SK-N-SH (cell line): ENCODE data around the gene FLAD1. TPM values are rescaled to one million over a fixed set of nuclear protein-coding genes. Genes with fewer than 3 reads are reported as not detected.

Experiments
- CTCF ChIA-PET: fragments of 300-600, 350-600 bp; formaldehyde crosslinking; extraction: SDS; loops from one replicate; lab custom pipeline; 2021; lab: Yijun Ruan, JAX
- POLR2A ChIA-PET: fragments of 350-600 bp; sonication (Branson Sonifier 250); formaldehyde crosslinking; extraction: SDS; loops from one replicate; lab custom pipeline; 2020; ENCODE audit warnings: antibody characterized with exemption, inconsistent platforms; lab: Yijun Ruan, JAX
- DNase-seq: peaks from one replicate; pipeline ENCODE4 v3.0.0; 2012
- H2AFZ ChIP-seq: fragments of 200-600 bp; sonication (generic); 2 replicates; pipeline ENCODE4 v1.8.1; 2016; ENCODE audit warnings: antibody characterized with exemption, mild to moderate bottlenecking, low read depth
- H3F3A ChIP-seq: fragments of 200-600 bp; sonication (generic); replicated peaks from 2 replicates; pipeline ENCODE3; 2016; ENCODE audit warnings: antibody characterized with exemption, mild to moderate bottlenecking; ENCODE audit not compliant: insufficient read depth
- H3K27ac ChIP-seq, 2 experiments: fragments of 200-500 bp in 1 of 2; fragments of 200-600 bp in 1 of 2; sonication (Bioruptor generic) in 1 of 2; sonication (generic), shearing (Covaris generic) in 1 of 2; 2 replicates each; pipeline versions ENCODE4 v1.5.1 to v1.6.1; 2014 to 2016; ENCODE audit warnings: low read depth in 2 of 2, inconsistent platforms in 1 of 2, low read length in 1 of 2, mild to moderate bottlenecking in 1 of 2, mixed read lengths in 1 of 2
- H3K27me3 ChIP-seq: fragments of 200-600 bp; sonication (generic), shearing (Covaris generic); 2 replicates; pipeline ENCODE4 v1.6.1; 2016; ENCODE audit warnings: mixed run types; ENCODE audit not compliant: insufficient read depth
- H3K36me3 ChIP-seq, 2 experiments: fragments of 200-500 bp in 1 of 2; fragments of 200-600 bp in 1 of 2; sonication (Bioruptor generic) in 1 of 2; sonication (generic) in 1 of 2; replicated peaks in 1 of 2; 2 replicates each; pipeline versions ENCODE3 to v1.5.1; 2014 to 2016; ENCODE audit warnings: low read length in 1 of 2, mild to moderate bottlenecking in 1 of 2; ENCODE audit not compliant: insufficient read depth in 2 of 2, control insufficient read depth in 1 of 2
- H3K4me1 ChIP-seq, 2 experiments: fragments of 200-500 bp in 1 of 2; fragments of 200-600 bp in 1 of 2; sonication (Bioruptor generic) in 1 of 2; sonication (generic), shearing (Covaris generic) in 1 of 2; 2 replicates each; pipeline versions ENCODE4 v1.5.1 to v1.6.1; 2014 to 2016; ENCODE audit warnings: low read depth in 1 of 2, low read length in 1 of 2, mixed run types in 1 of 2; ENCODE audit not compliant: insufficient read depth in 2 of 2, control insufficient read depth in 1 of 2
- H3K4me2 ChIP-seq: fragments of 200-600 bp; sonication (generic), shearing (Covaris generic); 2 replicates; pipeline ENCODE4 v1.6.1; 2017; ENCODE audit warnings: mixed run types
- H3K4me3 ChIP-seq, 2 experiments: fragments of 200-500 bp in 1 of 2; fragments of 200-600 bp in 1 of 2; sonication (Bioruptor generic) in 1 of 2; sonication (generic), shearing (Covaris generic) in 1 of 2; 2 replicates each; pipeline versions ENCODE4 v1.5.1 to v1.8.1; 2014 to 2016; ENCODE audit warnings: low read depth in 2 of 2, inconsistent platforms in 1 of 2, low read length in 1 of 2, mild to moderate bottlenecking in 1 of 2, mixed read lengths in 1 of 2, moderate library complexity in 1 of 2
- H3K79me2 ChIP-seq: fragments of 200-600 bp; sonication (generic); 2 replicates; pipeline ENCODE4 v1.8.1; 2017; ENCODE audit warnings: mild to moderate bottlenecking; ENCODE audit not compliant: insufficient read depth
- H3K9ac ChIP-seq: fragments of 200-600 bp; sonication (generic); 2 replicates; pipeline ENCODE4 v1.6.1; 2017; ENCODE audit warnings: mixed run types
- H3K9me2 ChIP-seq: fragments of 200-600 bp; sonication (generic); 2 replicates; pipeline ENCODE4 v1.6.1; 2017; ENCODE audit warnings: mixed run types
- H3K9me3 ChIP-seq: fragments of 200-600 bp; sonication (generic); 2 replicates; pipeline ENCODE4 v1.6.1; 2017; ENCODE audit warnings: mixed run types, mild to moderate bottlenecking, moderate library complexity
- H4K20me1 ChIP-seq: fragments of 200-600 bp; sonication (generic); 2 replicates; pipeline ENCODE4 v1.6.1; 2017; ENCODE audit warnings: mild to moderate bottlenecking, mixed run types; ENCODE audit not compliant: insufficient read depth
- CHD2 ChIP-seq: fragments of 150-350 bp; IDR thresholded peaks from 2 replicates; pipeline ENCODE4 v1.6.1; 2018; ENCODE audit warnings: low read length; ENCODE audit not compliant: partially characterized antibody
- EP300 ChIP-seq, 2 experiments: IDR thresholded peaks; 2 replicates each; pipeline versions ENCODE4 v1.4.0 to v1.6.1; 2012; ENCODE audit warnings: borderline replicate concordance in 1 of 2, low read depth in 1 of 2, low read length in 1 of 2
- EZH2phosphoT487 ChIP-seq: fragments of 200-600 bp; sonication (generic); IDR thresholded peaks from 2 replicates; pipeline ENCODE4 v1.6.1; 2017; ENCODE audit warnings: low read depth, mixed run types, mild to moderate bottlenecking, antibody characterized with exemption, moderate library complexity, borderline replicate concordance
- FOXJ3 ChIP-seq: sonication (generic); formaldehyde crosslinking; IDR thresholded peaks from 2 replicates; pipeline ENCODE4 v1.5.1; 2020; ENCODE audit warnings: mild to moderate bottlenecking, missing genetic modification reagents
- FOXM1 ChIP-seq: IDR thresholded peaks from 2 replicates; pipeline ENCODE4 v1.4.0; 2012; ENCODE audit warnings: low read depth, mild to moderate bottlenecking
- GABPA ChIP-seq: IDR thresholded peaks from 2 replicates; pipeline ENCODE4 v1.4.0; 2012; ENCODE audit warnings: low read depth, mild to moderate bottlenecking
- JUND ChIP-seq: IDR thresholded peaks from 2 replicates; pipeline ENCODE4 v1.4.0; 2012
- MXI1 ChIP-seq: IDR thresholded peaks from 2 replicates; pipeline ENCODE4 v1.6.1; 2012; ENCODE audit warnings: mild to moderate bottlenecking, low read depth, low read length, improper control_type of control experiment
- NRF1 ChIP-seq: IDR thresholded peaks from 2 replicates; pipeline ENCODE4 v1.6.1; 2012; ENCODE audit warnings: low read depth, mild to moderate bottlenecking, low read length
- POLR2AphosphoS5 ChIP-seq: IDR thresholded peaks from 2 replicates; pipeline ENCODE4 v1.6.1; 2012; ENCODE audit warnings: low read depth, low read length
- RAD21 ChIP-seq: IDR thresholded peaks from 2 replicates; pipeline ENCODE4 v1.6.1; 2012; ENCODE audit warnings: mild to moderate bottlenecking, low read length
- RCOR1 ChIP-seq: fragments of 150-350 bp; IDR thresholded peaks from 2 replicates; pipeline ENCODE4 v1.6.1; 2017; ENCODE audit warnings: antibody characterized with exemption, low read length
- RXRA ChIP-seq: IDR thresholded peaks from 2 replicates; pipeline ENCODE4 v1.4.0; 2012; ENCODE audit warnings: low read depth, mild to moderate bottlenecking, borderline replicate concordance
- SIN3A ChIP-seq: IDR thresholded peaks from 2 replicates; pipeline ENCODE4 v1.6.1; 2012; ENCODE audit warnings: low read depth, mild to moderate bottlenecking, low read length, moderate library complexity, borderline replicate concordance
- TCF12 ChIP-seq: IDR thresholded peaks from 2 replicates; pipeline ENCODE4 v1.4.0; 2012
- WGBS: methylation state at CpG from one replicate; pipeline ENCODE4 v1.1.6; 2017; ENCODE audit warnings: low lambda C conversion rate; 5-methylcytosine and 5-hydroxymethylcytosine counted together
- polyA plus RNA-seq, 3 experiments: library from polyadenylated mRNA; depleted of rRNA; stranded (reverse); fragments of >200 nt; gene quantifications; 2 replicates each; pipeline ENCODE4 v1.2.3, GENCODE V29; 2012
- TF ChIP-seq, protein P1 (sequence below): IDR thresholded peaks from 2 replicates; pipeline ENCODE4 v1.6.1; 2012; ENCODE audit warnings: mild to moderate bottlenecking, low read depth, low read length, moderate library complexity
- TF ChIP-seq, protein P2 (sequence below): fragments of 150-350 bp; IDR thresholded peaks from 2 replicates; pipeline ENCODE4 v1.6.1; 2017; ENCODE audit warnings: antibody characterized with exemption, low read length, low read depth, borderline replicate concordance
- TF ChIP-seq, protein P3 (sequence below): fragments of 200-600 bp; sonication (generic); IDR thresholded peaks from 2 replicates; pipeline ENCODE4 v1.6.1; 2017; ENCODE audit warnings: antibody characterized with exemption, mild to moderate bottlenecking, moderate library complexity
- TF ChIP-seq, protein P4 (sequence below): IDR thresholded peaks from 2 replicates; pipeline ENCODE4; 2012
- TF ChIP-seq, protein P5 (sequence below): IDR thresholded peaks from 2 replicates; pipeline ENCODE4 v1.4.0; 2012; ENCODE audit warnings: low read depth
- TF ChIP-seq, protein P6 (sequence below): IDR thresholded peaks from 2 replicates; pipeline ENCODE4 v1.4.0; 2012; ENCODE audit warnings: low read depth, borderline replicate concordance
- TF ChIP-seq, protein P7 (sequence below): IDR thresholded peaks from 2 replicates; pipeline ENCODE4 v1.4.0; 2012; ENCODE audit warnings: low read depth, borderline replicate concordance

Gene FLAD1
- polyA plus RNA-seq, 1 of the 3 experiments (the other 2 are of a cell fraction), result 50.8 TPM

DNA sequence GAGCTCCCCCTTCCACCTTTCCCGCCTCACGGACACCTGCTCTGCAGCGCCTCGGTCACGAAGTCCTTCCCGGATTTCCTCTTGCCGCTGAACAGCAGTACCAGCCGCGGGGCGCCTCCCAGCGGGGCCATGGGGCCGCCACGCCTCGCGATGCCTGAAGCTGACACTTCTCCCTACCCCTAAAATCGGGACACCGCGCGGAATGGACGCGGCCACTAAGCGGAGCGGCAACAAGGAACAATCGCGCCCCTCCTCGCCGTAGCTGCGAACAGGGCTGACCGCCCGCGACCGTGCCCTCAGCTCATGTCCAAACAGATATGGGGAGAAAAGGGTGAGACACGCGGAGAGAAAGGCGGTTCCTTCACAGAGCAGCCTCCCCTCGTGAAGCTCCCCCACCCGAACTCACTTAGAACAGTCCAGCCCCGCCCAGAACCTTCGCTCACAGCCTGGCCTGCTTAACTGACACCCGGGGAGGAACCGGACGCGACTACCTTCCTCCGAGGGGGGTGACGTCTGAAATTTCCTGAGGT, 46.5 kb upstream of the FLAD1 start, which contains the start of gene PMVK:
PMVK (minus strand) TSS at position 165 of the 530 bp plus-strand sequence; CDS start at position 131, 34 bp downstream.
- H3K27ac ChIP-seq, result peak within 1 kb of the TSS; percentile 94 to 95
- CTCF ChIA-PET, result interaction anchor here (0.8 to 6.6 kb wide), 23 partner anchors 8 to 457 kb away, joined by 3 to 34 read pairs (median 4); partner anchors contain the start of gene ADAM15
- no peaks in the 10 kb centered on the region for H3K36me3 ChIP-seq
- POLR2A ChIA-PET, result interaction anchor here (0.6 to 2.1 kb wide), 7 partner anchors 11 to 267 kb away, joined by 3 to 5 read pairs (median 3); partner anchors contain the start of genes PBXIP1 and PYGO2
- no peaks in the 10 kb centered on the region for H4K20me1 ChIP-seq
- peak; percentile 97 for DNase-seq
- H3K4me3 ChIP-seq, result peak within 1 kb of the TSS; percentile 63 to 77
- H3K9me3 ChIP-seq, result no peaks in the 10 kb centered on the region
- H3K9ac ChIP-seq, result peak within 1 kb of the TSS; percentile 90
- peaks cover 20 to 28% of the 10 kb centered on the region in 2 experiments; a peak in 3 of 4 replicates for H3K4me1 ChIP-seq
- H3K4me2 ChIP-seq, result peak within 1 kb of the TSS; percentile 94
- no peak for TF ChIP-seq RCOR1
- TF ChIP-seq, protein P1, sequence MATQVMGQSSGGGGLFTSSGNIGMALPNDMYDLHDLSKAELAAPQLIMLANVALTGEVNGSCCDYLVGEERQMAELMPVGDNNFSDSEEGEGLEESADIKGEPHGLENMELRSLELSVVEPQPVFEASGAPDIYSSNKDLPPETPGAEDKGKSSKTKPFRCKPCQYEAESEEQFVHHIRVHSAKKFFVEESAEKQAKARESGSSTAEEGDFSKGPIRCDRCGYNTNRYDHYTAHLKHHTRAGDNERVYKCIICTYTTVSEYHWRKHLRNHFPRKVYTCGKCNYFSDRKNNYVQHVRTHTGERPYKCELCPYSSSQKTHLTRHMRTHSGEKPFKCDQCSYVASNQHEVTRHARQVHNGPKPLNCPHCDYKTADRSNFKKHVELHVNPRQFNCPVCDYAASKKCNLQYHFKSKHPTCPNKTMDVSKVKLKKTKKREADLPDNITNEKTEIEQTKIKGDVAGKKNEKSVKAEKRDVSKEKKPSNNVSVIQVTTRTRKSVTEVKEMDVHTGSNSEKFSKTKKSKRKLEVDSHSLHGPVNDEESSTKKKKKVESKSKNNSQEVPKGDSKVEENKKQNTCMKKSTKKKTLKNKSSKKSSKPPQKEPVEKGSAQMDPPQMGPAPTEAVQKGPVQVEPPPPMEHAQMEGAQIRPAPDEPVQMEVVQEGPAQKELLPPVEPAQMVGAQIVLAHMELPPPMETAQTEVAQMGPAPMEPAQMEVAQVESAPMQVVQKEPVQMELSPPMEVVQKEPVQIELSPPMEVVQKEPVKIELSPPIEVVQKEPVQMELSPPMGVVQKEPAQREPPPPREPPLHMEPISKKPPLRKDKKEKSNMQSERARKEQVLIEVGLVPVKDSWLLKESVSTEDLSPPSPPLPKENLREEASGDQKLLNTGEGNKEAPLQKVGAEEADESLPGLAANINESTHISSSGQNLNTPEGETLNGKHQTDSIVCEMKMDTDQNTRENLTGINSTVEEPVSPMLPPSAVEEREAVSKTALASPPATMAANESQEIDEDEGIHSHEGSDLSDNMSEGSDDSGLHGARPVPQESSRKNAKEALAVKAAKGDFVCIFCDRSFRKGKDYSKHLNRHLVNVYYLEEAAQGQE, result peak; percentile 50
- no peak for TF ChIP-seq RXRA
- TF ChIP-seq EP300 (IDR thresholded peaks at IDR 0.05; ENCODE audit: borderline replicate concordance in 1 of 2, low read depth in 1 of 2, low read length in 1 of 2), result peak in 1 of 2 experiments; percentile 55; a peak in 1 of 4 replicates
- TF ChIP-seq POLR2AphosphoS5, result peak; percentile 66
- TF ChIP-seq, protein P2, sequence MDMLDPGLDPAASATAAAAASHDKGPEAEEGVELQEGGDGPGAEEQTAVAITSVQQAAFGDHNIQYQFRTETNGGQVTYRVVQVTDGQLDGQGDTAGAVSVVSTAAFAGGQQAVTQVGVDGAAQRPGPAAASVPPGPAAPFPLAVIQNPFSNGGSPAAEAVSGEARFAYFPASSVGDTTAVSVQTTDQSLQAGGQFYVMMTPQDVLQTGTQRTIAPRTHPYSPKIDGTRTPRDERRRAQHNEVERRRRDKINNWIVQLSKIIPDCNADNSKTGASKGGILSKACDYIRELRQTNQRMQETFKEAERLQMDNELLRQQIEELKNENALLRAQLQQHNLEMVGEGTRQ, result no peak
- TF ChIP-seq GABPA, result no peak
- TF ChIP-seq JUND, result no peak
- TF ChIP-seq, protein P3, sequence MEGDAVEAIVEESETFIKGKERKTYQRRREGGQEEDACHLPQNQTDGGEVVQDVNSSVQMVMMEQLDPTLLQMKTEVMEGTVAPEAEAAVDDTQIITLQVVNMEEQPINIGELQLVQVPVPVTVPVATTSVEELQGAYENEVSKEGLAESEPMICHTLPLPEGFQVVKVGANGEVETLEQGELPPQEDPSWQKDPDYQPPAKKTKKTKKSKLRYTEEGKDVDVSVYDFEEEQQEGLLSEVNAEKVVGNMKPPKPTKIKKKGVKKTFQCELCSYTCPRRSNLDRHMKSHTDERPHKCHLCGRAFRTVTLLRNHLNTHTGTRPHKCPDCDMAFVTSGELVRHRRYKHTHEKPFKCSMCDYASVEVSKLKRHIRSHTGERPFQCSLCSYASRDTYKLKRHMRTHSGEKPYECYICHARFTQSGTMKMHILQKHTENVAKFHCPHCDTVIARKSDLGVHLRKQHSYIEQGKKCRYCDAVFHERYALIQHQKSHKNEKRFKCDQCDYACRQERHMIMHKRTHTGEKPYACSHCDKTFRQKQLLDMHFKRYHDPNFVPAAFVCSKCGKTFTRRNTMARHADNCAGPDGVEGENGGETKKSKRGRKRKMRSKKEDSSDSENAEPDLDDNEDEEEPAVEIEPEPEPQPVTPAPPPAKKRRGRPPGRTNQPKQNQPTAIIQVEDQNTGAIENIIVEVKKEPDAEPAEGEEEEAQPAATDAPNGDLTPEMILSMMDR, result peak; percentile 46
- peak; percentile 93 for TF ChIP-seq CHD2
- no peak for TF ChIP-seq FOXM1
- TF ChIP-seq NRF1, result no peak
- no peak for TF ChIP-seq TCF12
- TF ChIP-seq, protein P4, sequence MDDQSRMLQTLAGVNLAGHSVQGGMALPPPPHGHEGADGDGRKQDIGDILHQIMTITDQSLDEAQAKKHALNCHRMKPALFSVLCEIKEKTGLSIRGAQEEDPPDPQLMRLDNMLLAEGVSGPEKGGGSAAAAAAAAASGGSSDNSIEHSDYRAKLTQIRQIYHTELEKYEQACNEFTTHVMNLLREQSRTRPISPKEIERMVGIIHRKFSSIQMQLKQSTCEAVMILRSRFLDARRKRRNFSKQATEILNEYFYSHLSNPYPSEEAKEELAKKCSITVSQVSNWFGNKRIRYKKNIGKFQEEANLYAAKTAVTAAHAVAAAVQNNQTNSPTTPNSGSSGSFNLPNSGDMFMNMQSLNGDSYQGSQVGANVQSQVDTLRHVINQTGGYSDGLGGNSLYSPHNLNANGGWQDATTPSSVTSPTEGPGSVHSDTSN, result peak; percentile 24
- no peak for TF ChIP-seq FOXJ3 (CRISPR knock-in tag)
- peak; percentile 76; the same call in 1 of the 2 replicates for TF ChIP-seq SIN3A
- TF ChIP-seq MXI1, result peak; percentile 85
- TF ChIP-seq, protein P5, sequence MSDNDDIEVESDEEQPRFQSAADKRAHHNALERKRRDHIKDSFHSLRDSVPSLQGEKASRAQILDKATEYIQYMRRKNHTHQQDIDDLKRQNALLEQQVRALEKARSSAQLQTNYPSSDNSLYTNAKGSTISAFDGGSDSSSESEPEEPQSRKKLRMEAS, result peak; percentile 93
- TF ChIP-seq RAD21, result no peak
- no peak for TF ChIP-seq EZH2phosphoT487
- TF ChIP-seq, protein P6, sequence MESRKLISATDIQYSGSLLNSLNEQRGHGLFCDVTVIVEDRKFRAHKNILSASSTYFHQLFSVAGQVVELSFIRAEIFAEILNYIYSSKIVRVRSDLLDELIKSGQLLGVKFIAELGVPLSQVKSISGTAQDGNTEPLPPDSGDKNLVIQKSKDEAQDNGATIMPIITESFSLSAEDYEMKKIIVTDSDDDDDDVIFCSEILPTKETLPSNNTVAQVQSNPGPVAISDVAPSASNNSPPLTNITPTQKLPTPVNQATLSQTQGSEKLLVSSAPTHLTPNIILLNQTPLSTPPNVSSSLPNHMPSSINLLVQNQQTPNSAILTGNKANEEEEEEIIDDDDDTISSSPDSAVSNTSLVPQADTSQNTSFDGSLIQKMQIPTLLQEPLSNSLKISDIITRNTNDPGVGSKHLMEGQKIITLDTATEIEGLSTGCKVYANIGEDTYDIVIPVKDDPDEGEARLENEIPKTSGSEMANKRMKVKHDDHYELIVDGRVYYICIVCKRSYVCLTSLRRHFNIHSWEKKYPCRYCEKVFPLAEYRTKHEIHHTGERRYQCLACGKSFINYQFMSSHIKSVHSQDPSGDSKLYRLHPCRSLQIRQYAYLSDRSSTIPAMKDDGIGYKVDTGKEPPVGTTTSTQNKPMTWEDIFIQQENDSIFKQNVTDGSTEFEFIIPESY, result peak; percentile 88; the same call in 1 of the 2 replicates
- TF ChIP-seq, protein P7, sequence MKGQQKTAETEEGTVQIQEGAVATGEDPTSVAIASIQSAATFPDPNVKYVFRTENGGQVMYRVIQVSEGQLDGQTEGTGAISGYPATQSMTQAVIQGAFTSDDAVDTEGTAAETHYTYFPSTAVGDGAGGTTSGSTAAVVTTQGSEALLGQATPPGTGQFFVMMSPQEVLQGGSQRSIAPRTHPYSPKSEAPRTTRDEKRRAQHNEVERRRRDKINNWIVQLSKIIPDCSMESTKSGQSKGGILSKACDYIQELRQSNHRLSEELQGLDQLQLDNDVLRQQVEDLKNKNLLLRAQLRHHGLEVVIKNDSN, result no peak
- H3K79me2 ChIP-seq, result peaks cover 12% of the 10 kb centered on the region; the same call in 1 of the 2 replicates
- H3F3A ChIP-seq, result peaks cover 12% of the 10 kb centered on the region
- peak within 1 kb of the TSS; percentile 94 for H2AFZ ChIP-seq
- WGBS, result 0% methylated on average over 36 of the region's 45 CpGs
- H3K9me2 ChIP-seq, result no peaks in the 10 kb centered on the region
- H3K27me3 ChIP-seq, result no peaks in the 10 kb centered on the region
